ENCODE measurements around the gene ALDH3B1.
A peak's percentile ranks its signal among the peaks of the same experiment; 100 is the strongest.

Gene ALDH3B1

DNA sequence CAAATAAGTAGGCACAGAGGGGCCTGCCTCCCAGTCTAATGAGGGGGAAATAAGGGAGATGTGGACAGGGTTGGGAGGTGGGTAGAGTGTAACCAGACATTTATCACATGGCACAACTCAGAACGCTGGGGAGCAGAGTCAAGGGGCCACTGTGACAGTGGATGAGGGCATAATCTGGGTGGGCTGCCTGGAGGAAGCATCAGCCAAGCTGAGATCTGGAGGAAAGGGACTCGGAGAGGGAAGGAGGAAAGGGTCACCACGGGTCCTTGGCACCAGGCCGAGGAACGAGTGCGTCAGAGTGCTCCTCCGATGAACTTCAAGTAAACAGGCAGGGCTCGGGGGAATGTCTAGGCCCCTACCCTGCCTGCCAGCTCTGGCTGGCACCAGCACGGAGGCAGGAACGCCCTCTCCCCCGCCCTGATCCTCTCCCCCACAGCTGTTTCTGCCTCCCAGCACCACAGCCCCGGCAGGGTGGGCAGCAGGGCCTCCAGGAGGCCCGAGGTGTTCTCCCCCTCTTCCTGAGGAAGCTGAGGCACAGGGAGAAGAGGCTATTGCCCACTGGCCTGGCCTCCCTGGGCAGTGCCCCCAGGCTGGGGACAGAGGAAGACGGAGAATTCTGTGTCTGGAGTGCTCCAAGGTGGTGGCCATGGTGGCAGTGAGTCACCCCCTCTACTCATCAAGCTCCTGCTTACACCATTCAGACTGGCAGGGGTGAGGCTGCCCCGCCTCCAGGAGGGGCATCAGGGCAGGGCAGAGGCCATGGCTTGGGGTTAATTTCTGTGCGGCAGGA is 4.2 kb downstream of the ALDH3B1 start:
- peak; percentile 98 for DNase-seq

- no peak for DNase-seq
These were observed 4.9 kb downstream of the ALDH3B1 start for GRCh38 chr11:68014947-68015447.

DNA sequence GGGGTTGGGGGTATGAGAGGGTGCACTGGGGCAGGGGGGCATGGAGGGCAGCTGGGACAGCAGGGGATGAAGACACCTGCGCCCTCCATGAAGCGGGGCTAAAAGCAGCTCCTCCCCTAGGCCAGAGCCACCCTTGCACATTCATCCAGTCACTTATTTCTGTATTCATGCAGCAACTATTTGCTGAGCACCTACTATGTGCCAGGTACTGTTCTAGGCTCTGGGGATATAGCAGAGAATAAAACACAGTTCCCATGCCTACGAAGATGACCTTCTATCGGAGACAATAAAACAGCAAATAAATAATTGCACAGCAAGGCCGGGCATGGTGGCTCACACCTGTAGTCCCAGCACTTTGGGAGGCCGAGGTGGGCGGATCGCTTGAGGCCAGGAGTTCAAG is 5.3 kb downstream of the ALDH3B1 start:
- DNase-seq: no peak

GRCh38 chr11:68016161-68016903 is 6.2 kb downstream of the ALDH3B1 start:
- no peak for DNase-seq

- no peak for DNase-seq
These were observed 7.0 kb downstream of the ALDH3B1 start for GRCh38 chr11:68016904-68017817.

- DNase-seq: no peak
These were observed 8.0 kb downstream of the ALDH3B1 start for GRCh38 chr11:68017980-68018729.

- no peak for DNase-seq
These were observed 8.6 kb downstream of the ALDH3B1 start for GRCh38 chr11:68018730-68019190.

- no peak for DNase-seq
These were observed 9.4 kb downstream of the ALDH3B1 start for GRCh38 chr11:68019486-68019885.

- peak; percentile 72 for DNase-seq
These were observed 10.4 kb downstream of the ALDH3B1 start for GRCh38 chr11:68020575-68020974.

DNA sequence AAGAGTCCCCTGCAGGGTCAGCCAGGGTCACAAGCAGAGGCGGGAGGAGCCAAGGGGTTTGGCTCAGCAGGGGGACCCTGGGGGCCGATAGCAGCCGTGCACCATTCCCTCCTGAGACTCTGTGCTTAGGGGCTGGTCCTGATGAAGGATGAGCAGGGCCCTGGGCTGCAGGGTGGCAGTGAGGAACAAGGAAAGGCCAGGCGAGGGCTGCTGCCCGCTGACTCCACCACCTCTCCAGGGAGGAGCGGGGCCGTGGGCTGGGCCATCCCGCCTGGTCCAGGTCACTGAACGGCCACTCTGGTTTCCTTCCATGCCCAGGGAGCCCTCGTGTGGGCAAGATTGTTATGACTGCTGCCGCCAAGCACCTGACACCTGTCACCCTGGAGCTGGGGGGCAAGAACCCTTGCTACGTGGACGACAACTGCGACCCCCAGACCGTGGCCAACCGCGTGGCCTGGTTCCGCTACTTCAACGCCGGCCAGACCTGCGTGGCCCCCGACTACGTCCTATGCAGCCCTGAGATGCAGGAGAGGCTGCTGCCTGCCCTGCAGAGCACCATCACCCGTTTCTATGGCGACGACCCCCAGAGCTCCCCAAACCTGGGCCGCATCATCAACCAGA is 11.2 kb downstream of the ALDH3B1 start:
- peak; percentile 50 for DNase-seq

DNA sequence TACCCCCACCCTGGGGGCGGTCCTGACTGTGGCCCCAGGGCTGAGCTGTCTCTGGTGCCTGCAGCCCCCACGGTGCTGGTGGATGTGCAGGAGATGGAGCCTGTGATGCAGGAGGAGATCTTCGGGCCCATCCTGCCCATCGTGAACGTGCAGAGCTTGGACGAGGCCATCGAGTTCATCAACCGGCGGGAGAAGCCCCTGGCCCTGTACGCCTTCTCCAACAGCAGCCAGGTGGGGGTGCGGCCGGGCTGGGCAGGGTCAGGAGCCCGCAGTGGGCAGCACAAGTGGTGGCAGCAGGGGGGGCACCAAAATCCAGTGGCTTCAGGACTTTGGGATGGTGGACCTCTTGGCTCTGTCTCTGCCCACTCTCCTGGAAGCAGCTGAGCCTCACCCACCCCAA is 12.4 kb downstream of the ALDH3B1 start:
- no peak for DNase-seq

DNA sequence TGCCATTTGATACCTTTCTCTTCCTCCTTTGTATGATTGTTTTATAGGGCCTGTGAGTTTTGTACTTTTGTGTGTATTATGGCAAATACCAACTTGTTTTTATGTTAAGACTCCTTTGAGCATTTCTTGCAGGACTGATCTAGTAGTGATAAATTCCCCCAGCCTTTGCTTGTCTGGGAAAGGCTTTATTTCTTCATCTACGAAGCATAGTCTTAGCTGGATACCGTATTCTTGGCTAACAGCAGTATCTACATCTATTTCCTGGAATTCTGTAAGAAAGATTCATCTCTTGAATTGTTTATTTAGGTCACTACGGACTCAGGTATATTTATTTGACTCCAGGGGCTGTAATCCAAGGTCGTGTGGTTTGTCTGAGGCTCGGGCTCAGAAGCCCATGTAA is 14.4 kb downstream of the ALDH3B1 start:
- no peak for DNase-seq

DNA sequence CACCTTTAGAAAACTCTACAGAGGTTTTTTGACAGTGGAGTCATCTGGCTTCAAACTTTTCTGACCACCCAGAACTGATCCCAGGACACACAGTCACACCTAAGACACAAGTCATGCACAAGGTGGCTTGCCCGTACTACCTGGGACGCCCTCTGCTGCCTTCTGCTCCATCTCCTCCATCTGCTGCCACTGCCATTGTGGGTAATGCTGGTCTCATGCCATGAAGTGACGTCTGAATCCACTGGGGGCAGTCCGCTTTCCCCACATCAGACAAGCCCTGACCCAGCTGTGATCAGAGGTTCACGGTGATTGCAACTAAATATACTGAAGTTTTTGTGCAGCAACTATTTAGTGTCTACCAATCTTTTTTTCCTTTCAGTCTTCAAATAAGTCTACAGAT is 14.9 kb downstream of the ALDH3B1 start:
- DNase-seq: no peak

DNA sequence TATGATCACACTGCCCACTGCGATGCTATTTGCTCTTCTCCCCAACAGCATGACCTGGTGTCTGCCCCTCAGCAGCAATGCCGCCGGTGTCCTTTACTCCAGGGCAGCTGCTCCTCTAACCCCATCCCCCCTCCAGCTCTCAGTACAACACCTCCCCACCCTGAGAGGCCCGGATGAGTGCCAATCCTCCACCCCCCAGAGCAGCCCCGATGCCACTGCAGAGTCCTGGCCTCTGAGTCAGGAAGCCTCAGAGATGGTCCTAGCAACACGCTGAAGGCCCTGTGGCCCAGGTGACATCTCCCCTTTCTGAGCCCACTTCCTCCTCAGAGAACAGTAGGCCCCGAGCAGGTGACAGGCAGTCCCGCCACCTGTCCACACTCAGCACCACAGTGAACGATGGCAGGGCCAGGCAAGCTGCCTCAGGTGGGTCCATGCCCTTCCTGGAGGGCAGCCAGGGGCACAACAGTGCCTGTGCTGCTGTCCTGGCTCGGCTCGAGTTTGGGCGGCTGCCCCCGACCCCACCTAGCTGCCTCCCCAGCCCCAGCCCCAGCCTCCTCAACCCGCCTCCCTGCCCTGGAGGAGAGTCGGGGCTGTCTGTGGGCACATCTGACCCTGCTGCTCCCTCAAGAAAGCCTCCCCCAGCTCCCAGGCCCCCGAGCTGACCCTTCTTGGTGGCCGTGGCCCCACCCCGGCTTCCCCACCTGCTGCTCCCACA is 16.4 kb downstream of the ALDH3B1 start:
- DNase-seq: no peak

- no peak for DNase-seq
These were observed 17.5 kb downstream of the ALDH3B1 start for GRCh38 chr11:68027667-68028066.

GRCh38 chr11:68028802-68029545 is 18.8 kb downstream of the ALDH3B1 start:
- peak; percentile 79 for DNase-seq

GRCh38 chr11:68030318-68031143 is 20.4 kb downstream of the ALDH3B1 start, which contains the start of gene NDUFS8:
Gene NDUFS8 (plus strand): TSS chr11:68030681. CDS start chr11:68032152, 1,471 bp downstream.
- peak; percentile 97 for DNase-seq

DNA sequence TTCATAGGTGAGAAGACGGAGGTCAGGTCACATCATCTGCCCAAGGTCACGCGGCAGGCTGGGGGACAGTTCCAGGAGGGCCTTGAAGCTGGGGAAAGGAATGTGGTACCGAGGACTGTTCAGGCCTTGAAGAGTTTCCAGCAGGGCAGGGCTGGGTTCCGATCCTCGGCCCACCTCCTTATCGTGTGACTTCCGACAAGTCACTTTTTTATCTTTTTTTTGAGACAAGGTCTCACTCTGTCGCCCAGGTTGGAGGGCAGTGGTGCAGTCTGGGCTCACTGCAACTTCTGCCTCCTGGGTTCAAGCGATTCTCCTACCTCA is 21.0 kb downstream of the ALDH3B1 start:
- no peak for DNase-seq

DNA sequence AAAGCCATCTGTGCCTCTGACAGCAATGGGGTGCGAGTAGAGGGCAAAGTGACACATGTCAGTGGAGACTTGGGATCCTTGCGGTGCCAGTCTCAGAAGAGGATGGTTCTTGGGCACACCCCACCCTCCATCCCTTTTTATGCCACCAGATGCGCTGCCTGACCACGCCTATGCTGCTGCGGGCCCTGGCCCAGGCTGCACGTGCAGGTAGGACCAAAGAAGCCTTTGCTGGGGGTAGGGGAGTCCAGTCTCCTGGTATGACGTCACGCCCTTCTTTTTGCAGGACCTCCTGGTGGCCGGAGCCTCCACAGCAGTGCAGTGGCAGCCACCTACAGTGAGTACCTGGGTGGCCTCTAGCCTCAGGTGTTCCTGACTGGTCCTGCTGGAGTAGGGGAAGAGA is 21.9 kb downstream of the ALDH3B1 start:
- no peak for DNase-seq

Data from NCI-H226 (cell line).